Stimulated activated CD4-positive, alpha-beta T cell treated with anti-CD3 and anti-CD28 coated beads, Interleukin-1b, Interleukin-23, amount 100 ng/mL, for 24 hours (primary cell): ENCODE data around the gene PLXNA2.

ENCODE experiments used
- DNase-seq, 4 experiments: peaks; one replicate each; pipeline ENCODE4 v3.0.0-alpha.2; 2020; ENCODE audit warnings: low read depth in 4 of 4, low spot score in 1 of 4

Gene PLXNA2

GRCh38 chr1:207984831-207985572 lies 259.2 kb downstream of the PLXNA2 start:
- DNase-seq = no peak

- DNase-seq = no peak
Measured at GRCh38 chr1:207983044-207983635, 261.0 kb downstream of the PLXNA2 start.

- no peak for DNase-seq
Measured at GRCh38 chr1:207981976-207982375, 262.2 kb downstream of the PLXNA2 start.

GRCh38 chr1:207978441-207978840 lies 265.7 kb downstream of the PLXNA2 start:
- no peak for DNase-seq

- DNase-seq = no peak
Measured at GRCh38 chr1:207977876-207978275, 266.3 kb downstream of the PLXNA2 start.

- no peak for DNase-seq
Measured at GRCh38 chr1:207973898-207974568, 270.2 kb downstream of the PLXNA2 start.

GRCh38 chr1:207972337-207972736 lies 271.8 kb downstream of the PLXNA2 start:
- DNase-seq = no peak
